HG03175 (cell line): ENCODE measurements around the gene OR6J1.
"Not testable (repeated sequence)": the region's sequence is repeated elsewhere in the genome, so short reads cannot be mapped to it uniquely, and the experiment has no call there.

Experiments
- ATAC-seq: cut with Tn5 transposase; IDR thresholded peaks from one replicate; pipeline ENCODE4 v1.9.1; 2021; ENCODE audit warnings: mild to moderate bottlenecking, moderate library complexity; ENCODE audit not compliant: unreplicated experiment

OR6J1 gene

DNA sequence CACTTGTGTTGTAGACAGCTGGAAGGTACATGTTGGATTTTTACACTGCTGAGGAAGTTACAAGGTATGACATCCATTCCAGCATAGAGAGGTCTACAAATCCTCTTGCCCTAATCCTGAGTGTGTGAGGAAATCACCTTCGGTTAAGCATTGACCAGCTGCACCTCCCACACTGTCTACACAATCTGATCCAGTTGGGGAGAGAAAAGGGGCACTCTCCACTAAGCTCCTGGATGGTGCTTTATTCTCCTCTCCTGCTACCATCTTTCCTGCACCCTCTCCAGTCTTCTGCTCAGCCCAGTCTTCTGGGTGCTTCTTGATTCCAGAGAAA lies at the start of gene OR6J1:
OR6J1 (minus strand) TSS at position 48 of the 331 bp plus-strand sequence. CDS start 9,541 bp downstream, outside the sequence.
- no peak for ATAC-seq

DNA sequence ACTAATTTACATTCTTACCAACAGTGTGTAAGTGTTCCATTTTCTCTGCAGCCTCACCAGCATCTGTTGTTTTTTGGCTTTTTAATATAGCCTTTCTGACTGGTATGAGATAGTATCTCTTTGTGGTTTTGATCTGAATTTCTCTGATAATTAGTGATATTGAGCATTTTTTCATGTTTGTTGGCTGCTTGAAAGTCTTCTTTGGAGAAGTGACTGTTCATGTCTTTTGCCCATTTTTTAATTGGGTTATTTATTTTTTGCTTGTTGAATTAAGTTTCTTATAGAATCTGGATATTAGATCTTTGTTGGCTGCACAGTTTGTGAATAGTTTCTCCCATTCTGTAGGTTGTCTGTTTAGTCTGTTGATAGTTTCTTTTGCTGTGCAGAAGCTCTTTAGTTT lies 48.0 kb upstream of the OR6J1 start:
- no peak for ATAC-seq

DNA sequence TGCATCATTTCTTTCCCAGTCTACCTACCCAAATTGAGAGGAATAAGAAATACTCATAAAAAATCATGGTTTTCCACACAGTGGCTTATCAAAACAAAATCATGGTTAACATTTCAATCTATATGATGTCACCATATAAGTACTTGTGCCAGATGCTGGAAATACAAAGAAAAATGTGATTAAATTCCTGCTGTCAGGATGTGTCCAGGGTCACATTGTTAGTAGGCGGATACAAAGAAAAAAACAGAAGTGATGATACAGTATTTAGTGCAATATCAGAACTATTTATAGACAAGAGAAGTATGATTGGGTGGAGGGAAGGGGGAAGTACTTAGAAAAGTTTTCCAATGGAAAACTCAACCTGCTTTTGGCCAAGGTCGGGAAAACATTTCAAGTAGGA lies 47.0 kb upstream of the OR6J1 start:
- no peak for ATAC-seq

DNA sequence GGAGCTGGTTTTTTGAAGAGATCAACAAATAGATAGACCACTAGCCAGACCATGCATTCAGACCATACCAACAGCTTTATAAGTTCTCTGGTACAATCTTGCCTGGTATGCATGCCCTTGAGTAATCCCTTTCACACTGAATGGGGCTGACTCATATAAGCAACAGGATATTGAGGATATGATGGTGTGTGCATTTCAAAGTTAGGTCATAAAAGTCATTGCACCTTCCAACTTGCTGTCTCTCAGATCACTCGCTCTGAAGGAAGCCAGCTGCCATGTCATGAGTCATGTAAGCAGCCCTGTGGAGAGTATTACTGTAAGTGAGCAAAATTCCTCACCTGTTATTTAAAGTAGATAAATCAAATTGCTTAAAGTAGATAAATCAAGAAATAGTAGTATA lies 45.0 kb upstream of the OR6J1 start:
- no peak for ATAC-seq

DNA sequence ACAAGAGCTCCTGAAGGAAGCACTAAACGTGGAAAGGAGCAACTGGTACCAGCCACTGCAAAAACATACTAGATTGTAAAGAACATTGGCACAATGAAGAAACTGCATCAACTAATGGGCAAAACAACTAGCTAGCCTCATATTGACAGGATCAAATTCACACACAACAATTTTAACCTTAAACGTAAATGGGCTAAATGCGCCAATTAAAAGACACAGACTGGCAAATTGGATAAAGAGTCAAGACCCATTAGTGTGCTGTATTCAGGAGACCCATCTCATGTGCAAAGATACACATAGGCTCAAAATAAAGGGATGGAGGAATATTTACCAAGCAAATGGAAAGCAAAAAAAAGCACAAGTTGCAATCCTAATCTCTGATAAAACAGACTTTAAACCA lies 43.8 kb upstream of the OR6J1 start:
- not testable (repeated sequence) for ATAC-seq

DNA sequence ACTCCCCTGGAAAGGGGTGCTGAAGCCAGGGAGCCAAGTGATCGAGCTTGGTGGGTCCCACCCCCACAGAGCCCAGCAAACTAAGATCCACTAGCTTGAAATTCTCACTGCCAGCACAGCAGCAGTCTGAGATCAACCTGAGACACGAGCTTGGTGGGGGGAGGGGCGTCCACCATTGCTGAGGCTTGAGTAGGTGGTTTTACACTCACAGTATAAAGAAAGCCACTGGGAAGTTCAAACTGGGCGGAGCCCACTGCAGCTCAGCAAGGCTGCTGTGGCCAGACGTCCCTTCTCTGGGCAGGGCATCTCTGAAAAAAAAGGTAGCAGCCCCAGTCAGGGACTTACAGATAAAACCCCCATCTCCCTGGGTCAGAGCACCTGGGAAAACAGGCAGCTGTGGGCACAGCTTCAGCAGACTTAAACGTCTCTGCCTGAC lies 42.0 kb upstream of the OR6J1 start:
- ATAC-seq: not testable (repeated sequence)

DNA sequence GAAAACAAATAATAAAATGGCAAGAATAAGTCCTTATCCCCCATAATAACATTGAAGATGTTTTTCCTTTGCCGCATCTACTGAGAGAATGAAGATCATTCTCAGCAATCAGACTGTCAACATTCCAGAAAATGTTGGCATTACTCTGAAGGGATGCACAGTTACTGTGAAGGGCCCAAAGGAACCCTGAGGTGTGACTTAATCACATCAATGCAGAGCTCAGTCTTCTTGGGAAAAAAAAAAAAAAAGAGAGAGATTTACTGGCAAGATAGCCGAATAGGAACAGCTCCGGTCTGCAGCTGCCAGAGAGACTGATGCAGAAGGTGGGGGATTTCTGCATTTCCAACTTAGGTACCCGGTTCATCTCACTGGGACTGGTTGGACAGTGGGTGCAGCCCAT lies 41.3 kb upstream of the OR6J1 start:
- no peak for ATAC-seq

DNA sequence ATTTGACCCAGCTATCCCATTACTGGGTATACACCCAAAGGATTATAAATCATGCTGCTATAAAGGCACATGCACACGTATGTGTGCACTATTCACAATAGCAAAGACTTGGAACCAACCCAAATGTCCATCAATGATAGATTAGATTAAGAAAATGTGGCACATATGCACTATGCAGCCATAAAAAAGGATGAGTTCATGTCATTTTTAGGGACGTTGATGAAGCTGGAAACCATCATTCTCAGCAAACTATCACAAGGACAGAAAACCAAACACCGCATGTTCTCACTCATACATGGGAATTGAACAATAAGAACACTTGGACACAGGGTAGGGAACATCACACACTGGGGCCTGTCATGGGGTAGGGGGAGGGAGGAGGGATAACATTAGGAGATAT lies 39.3 kb upstream of the OR6J1 start:
- ATAC-seq: not testable (repeated sequence)

DNA sequence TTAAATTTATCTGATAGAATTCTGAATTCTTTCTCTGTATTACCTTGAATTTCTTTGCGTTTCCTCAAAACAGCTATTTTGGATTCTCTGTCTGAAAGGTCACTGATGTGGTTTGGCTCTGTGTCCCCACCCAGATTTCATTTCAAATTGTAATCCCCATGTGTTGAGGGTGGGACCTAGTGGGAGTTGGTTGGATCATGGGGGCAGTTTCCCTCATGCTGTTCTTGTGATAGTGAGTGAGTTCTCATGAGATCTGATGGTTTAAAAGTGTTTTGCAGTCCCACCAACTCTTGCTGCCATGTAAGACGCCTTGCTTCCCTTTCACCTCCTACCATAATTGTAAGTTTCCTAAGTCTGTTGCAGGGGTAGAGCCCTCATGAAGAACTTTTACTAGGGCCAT lies 34.1 kb upstream of the OR6J1 start:
- ATAC-seq: no peak

DNA sequence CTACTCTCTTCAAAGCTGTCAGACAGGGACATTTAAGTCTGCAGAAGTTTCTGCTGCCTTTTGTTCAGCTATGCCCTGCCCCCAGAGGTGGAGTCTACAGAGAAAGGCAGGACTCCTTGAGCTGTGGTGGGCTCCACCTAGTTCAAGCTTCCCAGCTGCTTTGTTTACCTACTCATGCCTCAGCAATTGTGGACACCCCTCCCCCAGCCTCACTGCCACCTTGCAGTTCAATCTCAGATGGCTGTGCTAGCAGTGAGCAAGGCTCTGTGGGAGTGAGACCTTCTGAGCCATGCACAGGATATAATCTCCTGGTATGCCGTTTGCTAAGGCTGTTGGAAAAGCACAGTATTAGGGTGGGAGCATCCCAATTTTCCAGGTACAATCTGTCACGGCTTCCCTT lies 33.4 kb upstream of the OR6J1 start:
- not testable (repeated sequence) for ATAC-seq

DNA sequence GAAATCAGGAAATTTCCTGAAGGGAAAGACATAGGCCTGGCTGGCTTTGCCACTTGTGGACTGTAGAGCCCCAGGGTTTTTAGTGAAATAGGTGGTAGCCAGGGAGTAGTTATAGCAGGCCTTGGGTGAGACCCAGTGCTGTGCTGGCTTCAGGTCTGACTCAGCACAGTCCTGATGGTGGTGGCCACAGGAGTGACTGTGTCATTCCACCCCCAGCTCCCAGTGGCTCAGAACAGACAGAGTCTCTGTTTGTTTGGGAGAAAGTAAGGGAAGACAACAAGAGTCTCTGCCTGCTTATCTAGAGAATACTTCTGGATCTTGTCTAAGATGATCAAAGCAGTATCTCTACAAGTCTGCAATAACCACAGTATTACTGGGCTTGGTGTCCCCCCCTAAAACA lies 27.5 kb upstream of the OR6J1 start:
- no peak for ATAC-seq

DNA sequence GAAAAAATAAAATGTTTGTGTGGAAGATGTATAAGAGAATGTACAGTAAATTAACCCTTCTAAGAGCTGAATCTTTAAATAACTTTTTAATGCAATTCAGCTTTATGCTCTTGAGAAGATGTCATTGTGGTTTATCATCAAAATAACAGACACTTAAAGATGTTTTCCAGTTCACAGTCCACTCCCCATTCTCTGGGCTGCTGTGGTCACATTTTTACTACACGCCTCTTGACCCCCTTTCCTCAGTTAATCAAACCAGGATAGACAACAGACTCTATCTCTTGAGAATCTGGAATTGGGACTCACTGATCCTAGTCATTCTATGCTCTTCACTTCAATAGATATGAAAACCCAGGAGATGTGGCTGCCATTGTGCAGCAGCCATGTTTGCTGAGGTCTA lies 24.7 kb upstream of the OR6J1 start:
- no peak for ATAC-seq

DNA sequence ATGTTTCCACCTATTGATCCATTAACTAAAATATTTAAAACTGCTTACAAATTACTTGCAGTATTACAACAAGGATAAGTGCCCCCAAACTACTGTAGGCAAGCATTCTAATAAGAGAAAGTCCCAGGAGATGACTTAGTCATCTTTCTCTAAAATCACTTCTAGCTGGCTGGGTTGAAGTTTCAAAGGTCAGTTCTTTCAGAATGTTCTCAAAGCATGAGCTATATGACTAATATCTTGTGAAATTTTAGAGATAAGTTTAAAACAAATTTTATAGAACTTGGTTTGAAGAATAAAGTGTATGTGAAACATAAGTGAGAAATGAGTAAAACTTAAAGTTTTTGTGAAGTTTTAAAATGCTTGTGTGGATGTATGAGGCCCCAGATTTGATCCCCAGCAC lies 24.3 kb upstream of the OR6J1 start:
- ATAC-seq: no peak

DNA sequence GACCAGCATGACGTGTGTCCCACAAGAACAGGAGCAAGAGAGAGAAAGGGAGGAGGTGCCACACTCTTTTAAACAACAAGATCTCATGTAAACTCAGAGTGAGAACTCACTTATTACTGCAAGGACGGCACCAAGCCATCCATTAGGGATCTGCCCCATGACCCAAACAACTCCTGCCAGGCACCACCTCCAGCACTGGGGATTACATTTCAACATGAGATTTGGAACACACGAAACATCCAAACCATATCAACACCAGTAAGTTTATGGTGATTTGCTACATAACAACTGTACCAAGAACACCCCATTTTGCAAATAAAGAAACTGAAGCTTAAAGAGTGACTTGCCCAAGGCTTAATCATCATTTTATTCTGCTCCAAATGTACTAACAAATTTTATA lies 23.7 kb upstream of the OR6J1 start:
- ATAC-seq: no peak

DNA sequence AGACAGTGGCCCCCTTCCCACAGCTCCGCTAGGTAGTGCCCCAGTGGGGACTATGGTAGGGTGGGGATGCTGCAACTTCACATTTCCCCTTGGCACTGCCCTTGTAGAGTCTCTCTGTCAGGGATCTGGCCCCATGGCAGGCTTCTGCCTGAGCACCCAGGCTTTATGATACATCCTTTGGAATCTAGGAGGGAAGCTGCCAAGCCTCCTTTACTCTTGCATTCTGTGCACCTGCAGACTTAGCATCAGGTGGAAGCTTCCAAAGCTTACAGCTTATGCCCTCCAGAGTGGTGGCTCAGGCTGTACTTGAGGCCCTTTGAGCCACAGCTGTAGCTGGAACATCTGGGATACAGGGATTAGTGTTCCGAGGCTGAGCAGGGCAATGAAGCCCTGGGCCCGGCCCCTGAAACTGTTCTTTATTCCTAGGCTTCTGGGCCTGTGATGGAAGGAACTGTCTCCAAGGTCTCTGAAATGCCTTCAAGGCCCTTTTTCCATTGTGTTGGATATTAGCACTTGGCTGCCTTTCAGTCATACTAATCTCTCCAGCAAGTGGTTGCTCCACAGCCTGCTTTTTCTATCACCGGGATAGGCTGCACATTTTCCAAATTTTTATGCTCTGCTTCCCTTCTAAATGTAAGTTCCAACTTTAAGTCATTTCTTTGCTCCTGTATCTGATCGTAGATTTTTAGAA lies 22.2 kb upstream of the OR6J1 start:
- ATAC-seq: no peak

DNA sequence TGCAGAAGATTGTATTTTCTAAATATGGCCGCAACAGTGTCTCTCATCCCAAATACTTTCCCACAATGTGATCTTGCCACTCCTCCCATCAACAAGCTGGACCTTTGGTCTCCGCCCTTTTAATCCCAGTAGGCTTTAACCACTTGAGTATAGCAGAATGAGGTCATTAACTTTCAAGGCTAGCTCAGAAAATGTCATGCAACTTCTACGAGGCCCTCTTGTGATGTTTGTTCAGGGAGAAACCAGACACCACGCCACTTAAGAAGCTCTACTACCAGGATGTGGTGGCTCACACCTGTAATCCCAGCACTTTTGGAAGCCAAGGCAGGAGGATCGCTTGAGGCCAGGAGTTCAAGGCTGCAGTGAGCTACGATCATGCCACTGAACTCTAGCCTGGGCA lies 20.1 kb upstream of the OR6J1 start:
- ATAC-seq: no peak

DNA sequence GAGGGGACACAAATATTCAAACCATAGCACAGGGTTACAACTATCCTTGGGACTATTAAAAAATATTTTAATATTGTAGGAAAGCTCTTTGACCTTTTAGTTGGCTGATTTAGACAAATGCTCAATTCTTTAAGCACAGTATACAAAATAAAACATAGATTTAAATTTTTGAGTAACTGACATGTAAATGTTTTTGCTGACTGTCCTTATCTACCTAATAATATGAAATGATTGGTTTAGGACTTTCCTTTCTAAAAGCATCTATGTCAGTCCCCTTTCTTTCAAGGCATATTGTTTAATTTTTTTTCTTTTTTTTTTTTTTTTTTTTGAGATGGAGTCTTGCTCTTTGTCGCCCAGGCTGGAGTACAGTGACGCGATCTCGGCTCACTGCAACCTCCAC lies 16.5 kb upstream of the OR6J1 start:
- ATAC-seq: no peak

DNA sequence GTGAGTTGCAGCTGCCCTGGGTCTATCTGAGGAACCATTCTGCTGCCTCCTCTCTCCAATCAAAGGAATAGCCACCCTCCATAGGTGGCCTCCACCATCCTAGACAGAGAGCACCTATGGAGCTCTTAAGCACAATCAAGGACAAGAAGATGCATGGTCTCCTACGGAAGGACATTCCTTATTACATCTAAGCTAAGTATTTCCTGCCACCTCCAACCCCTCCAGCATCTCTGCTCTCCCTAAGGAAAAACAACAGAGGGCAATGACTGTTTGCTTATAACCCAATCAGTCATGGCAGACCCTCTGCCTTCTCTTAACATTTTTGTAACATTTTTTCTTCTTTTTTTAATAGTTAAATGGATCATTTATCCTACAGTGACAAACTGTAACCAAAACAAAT lies 14.8 kb upstream of the OR6J1 start:
- ATAC-seq: no peak

DNA sequence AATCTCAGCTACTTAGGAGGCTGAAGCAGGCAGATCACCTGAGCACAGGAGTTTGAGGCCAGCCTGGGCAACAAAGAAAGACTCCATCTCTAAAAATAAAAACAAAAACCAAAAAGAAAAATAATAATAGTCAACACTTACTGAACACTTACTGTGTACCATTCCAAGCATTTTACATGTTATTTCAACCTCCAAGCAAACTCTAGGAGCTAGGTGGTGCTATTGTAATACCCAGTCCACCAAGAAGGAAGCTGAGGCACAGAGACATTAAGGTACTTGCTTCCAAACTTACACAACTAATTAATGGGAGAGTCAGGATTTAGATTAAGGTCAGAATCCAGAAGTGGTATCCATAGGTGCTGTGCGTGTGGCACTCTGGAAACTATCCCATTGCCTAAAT lies 13.7 kb upstream of the OR6J1 start:
- ATAC-seq: no peak

DNA sequence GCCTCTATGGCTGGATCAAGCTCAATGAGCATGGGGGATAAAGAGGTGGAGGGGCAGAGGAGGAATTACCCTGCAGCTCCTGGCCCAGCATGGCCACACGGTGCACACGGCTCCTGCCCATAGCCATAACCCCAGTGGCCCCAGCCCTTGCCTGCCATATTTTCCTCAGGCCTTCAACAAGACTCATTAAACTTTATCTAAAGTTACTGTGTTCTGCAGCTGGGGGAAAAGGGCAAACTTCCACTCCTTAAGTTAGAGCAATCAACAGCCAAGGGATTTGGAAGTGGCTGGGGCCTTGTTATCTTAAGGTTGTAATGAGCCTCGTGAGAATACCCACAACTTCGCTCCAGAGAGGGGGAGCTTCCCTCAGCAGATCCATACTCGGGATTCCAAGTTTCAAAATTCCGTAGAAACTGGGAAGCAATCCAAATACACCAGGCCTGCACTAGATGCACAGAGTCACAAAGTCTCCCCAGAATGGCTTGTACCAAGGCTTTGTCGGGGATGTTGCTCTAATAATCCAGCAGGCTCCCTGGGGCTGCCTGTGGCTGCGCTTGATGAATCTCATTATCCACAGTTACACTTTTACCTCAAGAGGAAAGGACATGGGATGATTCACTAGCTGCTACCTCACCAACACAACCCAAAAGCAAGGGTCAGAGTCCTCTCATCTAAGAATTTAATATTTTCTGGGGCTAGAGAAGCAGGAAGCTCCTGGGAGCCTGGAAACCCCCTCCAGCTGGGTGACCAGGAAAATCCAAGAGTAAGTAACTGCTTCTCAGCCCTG lies 13.0 kb upstream of the OR6J1 start:
- ATAC-seq: no peak

DNA sequence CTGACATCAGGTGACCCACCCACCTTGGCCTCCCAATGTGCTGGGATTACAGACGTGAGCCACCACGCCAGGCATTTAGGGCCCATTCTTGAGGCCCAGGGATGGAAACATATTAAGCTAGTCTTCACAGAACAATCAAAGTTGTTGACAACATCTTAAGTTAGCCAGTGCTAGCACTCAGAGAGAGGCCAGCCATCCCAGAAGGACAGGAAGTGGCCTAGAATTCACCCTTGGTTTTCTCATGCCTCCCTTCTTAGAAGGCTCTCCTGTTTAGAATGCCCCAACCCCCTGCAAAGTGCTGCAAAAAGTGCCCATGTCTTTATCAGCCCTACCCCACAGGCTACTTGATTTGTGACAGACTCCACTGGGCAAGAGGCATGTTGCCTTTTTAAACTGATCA lies 12.1 kb upstream of the OR6J1 start:
- ATAC-seq: no peak

DNA sequence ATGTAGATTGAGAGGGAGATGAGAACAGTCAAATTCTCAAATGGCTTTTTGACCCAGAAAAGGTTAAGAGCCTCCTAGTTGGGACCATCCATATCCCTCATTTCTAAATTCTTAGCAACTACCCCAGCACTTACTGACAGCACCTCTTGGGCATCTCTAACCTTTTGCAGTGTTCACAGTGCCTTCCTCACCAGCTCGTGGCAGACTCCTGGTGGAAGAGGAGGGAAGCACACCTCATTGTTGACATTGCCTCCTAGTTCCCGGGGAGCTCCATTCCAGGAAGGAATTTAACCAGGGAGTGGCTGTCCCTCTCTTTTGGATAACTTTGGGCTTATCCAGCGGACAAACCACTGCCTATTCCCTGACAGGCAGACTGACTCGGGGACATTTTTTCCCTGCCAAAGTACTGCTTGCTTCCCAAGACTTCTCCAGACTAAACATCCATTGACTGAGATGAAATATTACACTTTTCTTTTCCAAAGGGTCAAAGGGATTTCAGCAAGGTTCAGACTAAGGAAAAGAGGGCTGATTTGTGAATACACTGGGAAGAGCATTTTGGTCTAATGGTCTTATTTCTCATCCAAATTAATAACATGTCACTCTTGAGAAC lies 9.0 kb upstream of the OR6J1 start:
- ATAC-seq: peak; percentile 73
